IPS DF 6.9 (cell line): ENCODE results near the gene MGAT3.
A peak's percentile ranks its signal among the peaks of the same experiment; 100 is the strongest.

Source experiments
- DNase-seq: peaks from one replicate; pipeline ENCODE4 v3.0.0-alpha.2; 2013; ENCODE audit warnings: low read depth, low spot score
- H3K27ac ChIP-seq: one replicate; pipeline ENCODE4 v1.5.1; 2013; ENCODE audit warnings: low read length, control low read depth
- H3K27me3 ChIP-seq: 2 replicates; pipeline ENCODE4 v1.6.1; 2013; ENCODE audit warnings: mild to moderate bottlenecking, low read length; ENCODE audit not compliant: control insufficient read depth, insufficient read depth
- H3K36me3 ChIP-seq: 2 replicates; pipeline ENCODE4 v1.6.1; 2013; ENCODE audit warnings: low read length; ENCODE audit not compliant: control insufficient read depth, insufficient read depth
- H3K4me1 ChIP-seq: 2 replicates; pipeline ENCODE4 v1.6.1; 2013; ENCODE audit warnings: low read length; ENCODE audit not compliant: control insufficient read depth, insufficient read depth
- H3K4me3 ChIP-seq: 2 replicates; pipeline ENCODE4 v1.5.1; 2013; ENCODE audit warnings: mild to moderate bottlenecking, low read length
- H3K9me3 ChIP-seq: 2 replicates; pipeline ENCODE4 v1.6.1; 2013; ENCODE audit warnings: low read length, inconsistent platforms; ENCODE audit not compliant: control insufficient read depth, insufficient read depth
- WGBS: extraction: QIAGEN DNeasy Blood & Tissue Kit; methylation state at CpG from one replicate; pipeline ENCODE4 v1.1.7; 2013; ENCODE audit warnings: mixed read lengths, missing lambda C conversion rate; ENCODE audit not compliant: insufficient read length, insufficient coverage; 5-methylcytosine and 5-hydroxymethylcytosine counted together

Gene MGAT3

DNA sequence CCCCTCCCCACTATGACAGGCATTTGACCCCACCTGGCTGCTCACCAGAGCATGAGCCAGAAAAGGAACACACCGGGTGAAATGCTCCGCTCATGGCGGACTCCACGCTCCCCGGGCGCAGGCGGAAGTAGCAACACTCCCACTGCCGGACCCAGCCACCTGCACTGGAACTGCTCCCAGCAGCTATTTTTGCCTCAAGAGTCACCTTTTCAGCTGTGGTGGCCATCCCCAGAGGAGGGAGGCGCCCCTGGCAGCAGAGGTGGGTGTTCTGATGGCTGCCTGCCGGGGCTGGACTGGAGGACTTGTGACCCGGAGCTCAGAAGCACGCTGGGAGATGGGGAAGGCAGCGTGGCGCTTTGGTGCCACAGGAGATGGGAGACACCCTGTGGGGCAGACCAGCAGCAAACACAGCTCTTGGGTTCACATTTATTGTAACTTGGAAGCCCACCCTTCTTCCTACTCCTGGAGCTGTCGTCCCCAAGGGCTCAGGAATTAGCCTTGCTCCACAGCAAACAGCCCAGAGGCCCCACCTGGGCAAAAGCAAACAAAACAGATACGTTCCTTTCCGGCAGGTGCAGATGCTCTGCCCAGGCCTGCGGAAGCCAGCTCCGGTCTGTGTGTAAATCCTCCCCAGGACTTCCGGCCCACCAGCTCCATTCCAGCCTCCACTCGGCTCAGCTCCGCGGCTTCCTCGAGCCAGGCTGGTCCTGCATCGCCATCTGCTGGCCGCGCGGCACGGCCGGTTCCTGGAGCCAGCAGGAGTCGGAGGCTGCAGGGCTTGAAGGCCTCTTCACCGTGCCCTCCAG lies 72.1 kb downstream of the MGAT3 start:
- H3K36me3 ChIP-seq: peaks cover 14% of the 10 kb centered on the region
- DNase-seq: no peak
- H3K27me3 ChIP-seq: no peaks in the 10 kb centered on the region
- no peaks in the 10 kb centered on the region for H3K9me3 ChIP-seq
- no peak overlapping the region for H3K27ac ChIP-seq
- H3K4me1 ChIP-seq: peaks cover 3% of the 10 kb centered on the region; the same call in 1 of the 2 replicates
- no CpG with 5 or more reads among the region's 32 CpGs for WGBS
- no peak overlapping the region for H3K4me3 ChIP-seq

DNA sequence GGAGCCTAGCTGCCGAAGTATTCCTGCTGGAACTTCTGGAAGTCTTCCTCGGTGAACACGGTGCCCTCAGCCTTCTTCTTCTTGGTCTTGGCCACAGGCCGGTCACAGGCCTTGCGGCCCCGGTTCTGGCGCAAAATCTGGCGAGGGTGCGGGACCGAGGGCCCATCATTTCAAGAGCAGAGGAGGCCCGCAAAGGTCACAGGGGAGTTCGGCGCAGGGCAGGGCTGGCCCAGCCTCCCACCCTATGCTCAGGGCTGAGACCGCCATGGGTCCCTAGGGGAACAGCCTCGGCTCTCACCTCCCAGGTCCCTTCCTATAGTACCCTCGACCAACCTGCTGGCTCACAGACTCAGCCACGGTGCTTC lies 72.7 kb downstream of the MGAT3 start:
- Histone ChIP-seq H3K27me3 (no peaks in the 10 kb centered on the region), H3K36me3 (peaks cover 10% of the 10 kb centered on the region), H3K9me3 (no peaks in the 10 kb centered on the region), H3K4me1 (peaks cover 3% of the 10 kb centered on the region; the same call in 1 of the 2 replicates), H3K4me3 (no peak overlapping the region), H3K27ac (no peak overlapping the region)
- no CpG with 5 or more reads among the region's 17 CpGs for WGBS
- no peak for DNase-seq

- Histone ChIP-seq H3K9me3 (no peaks in the 10 kb centered on the region), H3K36me3 (peaks cover 9% of the 10 kb centered on the region), H3K27me3 (no peaks in the 10 kb centered on the region), H3K27ac (no peak overlapping the region), H3K4me1 (peaks cover 5% of the 10 kb centered on the region), H3K4me3 (no peak overlapping the region)
- no CpG with 5 or more reads among the region's 6 CpGs for WGBS
- no peak for DNase-seq
These were observed 73.3 kb downstream of the MGAT3 start for GRCh38 chr22:39530116-39530515.

- Histone ChIP-seq H3K4me1 (peaks cover 10% of the 10 kb centered on the region), H3K36me3 (peaks cover 9% of the 10 kb centered on the region), H3K27me3 (no peaks in the 10 kb centered on the region), H3K4me3 (no peak overlapping the region), H3K9me3 (no peaks in the 10 kb centered on the region), H3K27ac (no peak overlapping the region)
- DNase-seq: no peak
- WGBS: no CpG with 5 or more reads among the region's 9 CpGs
These were observed 74.0 kb downstream of the MGAT3 start for GRCh38 chr22:39530692-39531331.

DNA sequence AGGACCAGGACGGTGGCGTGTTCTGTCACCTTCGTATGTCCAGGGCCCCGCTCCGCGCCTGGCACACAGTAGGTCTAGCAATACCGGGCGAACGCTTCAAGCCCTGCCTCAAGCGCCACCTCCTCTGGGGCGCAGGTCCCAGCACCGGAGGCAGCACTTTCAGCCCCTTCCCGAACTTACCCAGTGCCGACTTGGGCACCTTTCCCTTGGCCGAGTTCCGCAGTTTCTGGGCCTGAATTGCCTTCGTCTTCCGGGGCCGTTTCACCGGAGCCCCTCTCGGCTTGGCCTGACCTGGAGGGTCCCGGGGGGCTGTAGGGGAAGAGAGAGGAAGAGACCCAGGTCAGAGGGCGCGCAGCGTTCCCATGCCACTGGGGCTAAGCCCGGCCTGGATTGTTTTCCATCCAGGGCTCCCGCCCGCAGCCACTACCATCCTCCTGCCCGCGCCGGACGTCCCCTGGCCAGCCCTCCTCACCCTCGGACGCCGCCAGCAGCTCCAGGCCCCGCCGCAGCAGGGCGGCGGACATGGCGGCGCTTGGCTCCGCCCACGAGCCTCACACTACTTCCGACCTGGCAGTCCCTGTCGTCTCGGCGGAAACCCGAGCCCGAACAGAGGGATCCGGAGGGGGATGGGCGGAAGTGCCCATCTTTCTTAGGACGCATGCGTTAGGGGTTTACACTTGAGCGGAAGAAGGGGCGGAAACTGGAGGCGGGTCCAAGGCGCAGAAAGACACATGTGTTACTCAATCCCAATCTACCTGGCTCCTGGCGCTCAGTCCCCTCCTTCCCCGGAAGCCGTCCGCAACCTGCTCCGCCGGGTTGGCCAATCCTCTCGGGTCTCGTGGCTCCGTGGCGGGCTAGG lies 75.6 kb downstream of the MGAT3 start, which contains the start of gene RPS19BP1:
Gene RPS19BP1, minus strand, starts transcription at position 534 of the 859 bp plus-strand sequence. Its CDS starts 10 bp downstream, at position 524.
- DNase-seq: peak; percentile 100
- Histone ChIP-seq H3K36me3 (peaks cover 9% of the 10 kb centered on the region), H3K4me1 (peaks cover 12% of the 10 kb centered on the region), H3K9me3 (no peaks in the 10 kb centered on the region), H3K27me3 (no peaks in the 10 kb centered on the region), H3K27ac (no peak within 1 kb of the TSS), H3K4me3 (peak within 1 kb of the TSS; percentile 90)
- no CpG with 5 or more reads among the region's 67 CpGs for WGBS

DNA sequence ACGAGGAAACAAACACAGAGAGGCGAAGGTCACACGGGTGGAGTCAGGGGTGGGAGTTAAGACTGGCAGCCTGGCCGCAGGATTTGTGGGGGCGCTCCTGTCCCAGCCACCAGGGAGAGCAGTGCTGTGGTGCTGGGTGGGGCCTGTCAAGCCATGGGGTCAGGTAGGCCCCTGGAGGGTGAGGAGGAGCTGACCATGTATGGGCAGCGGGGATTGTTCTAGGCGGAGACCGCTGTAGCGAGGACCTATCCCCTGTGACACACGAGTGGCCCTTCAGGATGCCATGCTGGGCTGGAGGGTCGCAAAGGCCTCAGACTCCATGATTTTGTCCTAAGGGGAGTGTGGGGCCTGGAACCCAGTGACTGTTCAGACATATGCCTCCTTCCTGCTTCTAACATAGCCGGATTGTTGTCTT lies 77.3 kb downstream of the MGAT3 start:
- no peak overlapping the region for H3K27ac ChIP-seq
- 0 out of 2 replicates have a peak, but pooled peaks cover 2% of the 10 kb centered on the region for H3K36me3 ChIP-seq
- H3K27me3 ChIP-seq: no peaks in the 10 kb centered on the region
- no peak overlapping the region for H3K4me3 ChIP-seq
- H3K4me1 ChIP-seq: peaks cover 9% of the 10 kb centered on the region
- H3K9me3 ChIP-seq: no peaks in the 10 kb centered on the region
- DNase-seq: no peak
- WGBS: no CpG with 5 or more reads among the region's 12 CpGs

DNA sequence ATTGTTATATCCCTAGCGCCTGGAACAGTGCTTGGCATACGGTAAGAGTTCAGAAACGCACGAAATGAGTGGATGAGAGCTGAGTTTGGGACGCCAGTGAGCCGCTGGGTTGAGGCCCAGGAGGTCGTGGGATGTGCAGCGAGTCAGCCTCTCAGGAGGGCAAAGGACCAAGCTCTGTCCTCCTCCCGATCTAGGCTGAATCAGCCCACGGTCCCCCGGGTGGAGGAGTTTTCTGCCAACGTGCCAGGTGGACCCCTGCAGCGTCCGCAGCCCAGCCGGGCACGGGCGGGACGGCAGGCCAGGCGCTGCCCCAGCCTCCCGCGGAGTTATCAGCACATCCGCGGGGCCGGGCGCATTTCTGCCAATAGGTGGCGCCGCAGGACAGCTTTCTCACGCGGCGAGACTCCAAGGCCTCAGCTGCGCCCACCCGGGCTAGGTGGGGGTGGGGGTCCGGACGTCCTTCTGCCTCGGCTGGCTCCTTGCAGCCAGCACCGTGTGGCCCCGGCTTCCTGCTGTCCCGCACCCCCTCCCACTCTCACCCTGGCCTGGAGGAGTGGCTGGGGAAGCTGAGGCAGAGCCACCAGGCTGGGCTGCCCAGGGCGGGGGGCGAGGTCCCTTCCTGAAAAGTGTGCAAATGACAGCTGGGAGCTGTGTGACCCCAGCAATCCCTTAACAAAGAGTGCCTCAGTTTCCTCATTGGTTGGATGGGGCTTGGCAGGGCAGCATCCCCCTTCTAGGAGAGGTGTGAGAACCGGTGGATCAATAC lies 78.0 kb downstream of the MGAT3 start:
- no peaks in the 10 kb centered on the region for H3K9me3 ChIP-seq
- WGBS: no CpG with 5 or more reads among the region's 41 CpGs
- 0 out of 2 replicates have a peak, but pooled peaks cover under 1% of the 10 kb centered on the region for H3K36me3 ChIP-seq
- no peaks in the 10 kb centered on the region for H3K27me3 ChIP-seq
- H3K4me1 ChIP-seq: peaks cover 9% of the 10 kb centered on the region
- H3K4me3 ChIP-seq: no peak overlapping the region
- H3K27ac ChIP-seq: no peak overlapping the region
- no peak for DNase-seq

DNA sequence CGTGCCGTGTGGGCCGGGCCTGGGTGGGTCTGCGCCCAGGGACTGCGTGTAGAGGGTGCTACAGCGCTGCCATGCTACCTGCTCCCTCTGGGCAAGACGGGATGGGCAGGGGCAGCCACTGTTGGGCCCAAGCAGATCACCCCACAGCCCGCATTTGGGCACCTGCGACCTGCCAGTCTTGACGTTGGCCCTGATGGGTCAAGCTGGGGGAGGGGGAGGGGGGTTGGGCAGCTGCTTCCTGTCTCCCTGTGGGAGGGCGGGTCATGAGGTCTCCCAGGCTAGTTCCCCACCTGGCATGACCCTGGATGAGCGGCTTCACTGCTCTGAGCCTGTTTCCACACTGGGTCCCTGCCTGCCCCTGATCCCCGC lies 78.5 kb downstream of the MGAT3 start:
- WGBS: no CpG with 5 or more reads among the region's 13 CpGs
- no peak for DNase-seq
- no peak overlapping the region for H3K27ac ChIP-seq

GRCh38 chr22:39535831-39536449 lies 79.1 kb downstream of the MGAT3 start:
- peaks cover 9% of the 10 kb centered on the region for H3K4me1 ChIP-seq
- H3K27me3 ChIP-seq: no peaks in the 10 kb centered on the region
- DNase-seq: no peak
- no peak overlapping the region for H3K27ac ChIP-seq
- no CpG with 5 or more reads among the region's 15 CpGs for WGBS
- H3K36me3 ChIP-seq: no peaks in the 10 kb centered on the region
- H3K4me3 ChIP-seq: no peak overlapping the region
- H3K9me3 ChIP-seq: no peaks in the 10 kb centered on the region

More for the DNA sequence above, 78.5 kb downstream of the MGAT3 start:
- Histone ChIP-seq H3K36me3 (no peaks in the 10 kb centered on the region), H3K4me1 (peaks cover 9% of the 10 kb centered on the region), H3K27me3 (no peaks in the 10 kb centered on the region), H3K4me3 (no peak overlapping the region), H3K9me3 (no peaks in the 10 kb centered on the region)
